Nephron progenitor cell (in vitro differentiated cells): ENCODE results near the gene NMBR.
"Not testable (repeated sequence)": the region's sequence is repeated elsewhere in the genome, so short reads cannot be mapped to it uniquely, and the experiment has no call there.

Experiments used
- DNase-seq: peaks from one replicate; pipeline ENCODE4 v3.0.0; 2021
- H3K27ac Mint-ChIP-seq: 2 replicates; pipeline ENCODE4 v1.8.0; 2021; ENCODE audit warnings: mild to moderate bottlenecking, moderate library complexity, mixed read lengths
- H3K27me3 Mint-ChIP-seq: 2 replicates; pipeline ENCODE4 v1.8.0; 2021; ENCODE audit warnings: mild to moderate bottlenecking, low read depth, mixed read lengths; ENCODE audit not compliant: poor library complexity
- H3K36me3 Mint-ChIP-seq: 2 replicates; pipeline ENCODE4 v1.8.0; 2021; ENCODE audit warnings: low read depth, mixed read lengths
- H3K4me1 Mint-ChIP-seq: 2 replicates; pipeline ENCODE4 v1.8.0; 2021; ENCODE audit warnings: mixed read lengths
- H3K4me3 Mint-ChIP-seq: 2 replicates; pipeline ENCODE4 v1.8.0; 2021; ENCODE audit warnings: mild to moderate bottlenecking, moderate library complexity, mixed read lengths
- H3K9me3 Mint-ChIP-seq: 2 replicates; pipeline ENCODE4 v1.8.0; 2021; ENCODE audit warnings: mild to moderate bottlenecking, moderate library complexity, mixed read lengths
- CTCF ChIP-seq: fragments of 200-600 bp; sonication (generic); IDR thresholded peaks from 2 replicates; pipeline ENCODE4 v1.5.0; 2021; ENCODE audit warnings: antibody characterized with exemption

NMBR gene

DNA sequence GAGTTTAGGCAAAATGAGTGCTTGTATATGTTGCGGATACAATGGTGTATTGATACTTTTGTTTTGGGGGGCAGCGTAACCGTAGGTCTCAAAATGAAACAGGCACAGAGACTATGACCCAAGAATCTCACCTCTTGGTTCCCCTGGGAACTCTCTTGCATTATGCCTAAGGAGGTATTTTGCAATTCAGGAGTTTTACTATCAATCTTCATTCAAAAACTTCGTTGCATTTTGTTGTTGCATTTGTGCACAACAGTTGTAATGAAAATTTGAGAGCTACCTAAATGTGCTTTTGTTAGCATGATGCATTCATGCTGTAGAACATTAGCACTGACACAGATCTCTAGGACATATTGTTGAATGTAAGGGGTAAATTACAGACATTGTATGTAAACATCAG is 18.3 kb upstream of the NMBR start:
- H3K4me3 Mint-ChIP-seq: no peak overlapping the region
- DNase-seq: no peak
- peaks cover 9% of the 10 kb centered on the region for H3K36me3 Mint-ChIP-seq
- H3K27ac Mint-ChIP-seq: no peak overlapping the region
- no peak for TF ChIP-seq CTCF
- no peaks in the 10 kb centered on the region for H3K27me3 Mint-ChIP-seq
- H3K9me3 Mint-ChIP-seq: no peaks in the 10 kb centered on the region
- peaks cover 5% of the 10 kb centered on the region for H3K4me1 Mint-ChIP-seq

DNA sequence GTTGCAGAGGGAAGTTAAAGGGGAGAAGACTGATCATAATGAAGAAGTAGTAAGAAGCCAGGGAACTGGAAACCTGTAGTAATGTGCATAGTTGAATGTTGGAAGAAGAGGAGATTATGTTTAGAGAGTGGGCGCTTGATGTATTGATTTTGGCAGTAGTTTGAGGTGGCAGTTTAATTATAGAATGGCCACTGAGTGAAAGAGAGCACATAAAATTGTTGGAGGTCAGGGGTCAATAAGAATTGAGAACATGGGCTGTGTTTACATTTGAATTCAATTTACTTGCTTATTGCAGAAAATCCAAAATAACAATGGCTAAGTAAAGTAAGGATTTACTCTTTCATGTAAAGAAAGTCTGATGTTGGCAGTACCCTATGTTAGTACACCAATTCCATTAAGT is 15.9 kb upstream of the NMBR start:
- Mint-ChIP-seq H3K27ac (no peak overlapping the region), H3K4me3 (no peak overlapping the region), H3K27me3 (no peaks in the 10 kb centered on the region), H3K4me1 (peaks cover 5% of the 10 kb centered on the region), H3K9me3 (no peaks in the 10 kb centered on the region), H3K36me3 (peaks cover 14% of the 10 kb centered on the region)
- TF ChIP-seq CTCF: no peak
- no peak for DNase-seq

DNA sequence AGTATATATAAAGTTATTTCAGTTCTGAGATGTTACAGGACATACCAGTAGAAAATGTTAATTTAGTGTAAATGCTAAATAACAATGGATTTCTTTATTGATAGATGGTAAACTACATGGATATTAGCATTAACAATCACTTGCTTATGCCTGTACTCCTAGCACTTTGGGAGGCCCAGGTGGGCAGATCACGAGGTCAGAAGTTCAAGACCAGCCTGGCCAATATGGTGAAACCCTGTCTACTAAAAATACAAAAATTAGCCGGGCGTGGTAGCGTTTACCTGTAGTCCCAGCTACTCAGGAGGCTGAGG is 9.8 kb upstream of the NMBR start:
- not testable (repeated sequence) for H3K9me3 Mint-ChIP-seq, H3K27me3 Mint-ChIP-seq, DNase-seq, H3K4me1 Mint-ChIP-seq, H3K4me3 Mint-ChIP-seq, H3K36me3 Mint-ChIP-seq, H3K27ac Mint-ChIP-seq

DNA sequence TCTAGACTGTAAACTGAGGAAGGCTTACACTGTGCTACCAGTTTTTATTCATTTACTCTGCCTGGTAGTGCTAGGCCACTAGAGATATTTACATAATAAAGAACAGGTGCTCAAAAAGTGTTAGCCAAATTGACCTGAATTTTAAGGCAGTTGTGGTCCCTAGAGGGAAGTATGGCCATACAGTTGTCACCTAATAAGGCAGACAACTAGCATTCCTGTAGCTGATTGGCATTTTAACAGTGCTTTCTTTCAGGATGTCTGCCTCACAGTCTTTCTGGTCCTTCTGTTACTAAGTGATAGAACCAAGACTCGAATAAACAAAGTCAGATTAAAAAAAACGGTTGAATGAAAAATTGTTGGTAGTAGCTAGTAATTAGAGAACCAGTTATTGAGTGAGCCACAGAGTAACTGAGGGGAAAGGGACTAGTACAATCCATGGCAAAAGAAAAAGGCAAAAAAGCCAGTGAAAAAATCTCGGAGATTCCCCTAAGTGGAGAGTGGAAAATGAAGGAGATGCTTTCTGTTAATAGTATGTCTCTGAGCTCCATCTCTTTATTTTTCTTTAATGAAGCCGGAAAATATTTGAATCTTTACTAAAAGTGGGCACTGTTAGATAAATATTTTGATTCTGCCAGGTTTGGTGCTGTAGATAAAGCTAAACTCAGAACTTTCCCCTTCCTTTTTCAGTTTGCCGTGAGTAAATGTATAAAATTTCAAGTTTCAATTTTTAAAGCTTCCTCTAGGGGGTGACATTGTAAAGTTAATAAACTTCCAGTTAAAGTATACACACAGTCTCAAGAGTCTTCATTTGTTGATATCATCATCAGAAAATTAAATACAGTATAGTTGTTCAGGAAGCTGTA is 9.2 kb upstream of the NMBR start:
- DNase-seq: no peak
- no peak overlapping the region for H3K4me3 Mint-ChIP-seq

GRCh38 chr6:142155091-142155490 is 8.2 kb upstream of the NMBR start:
- Mint-ChIP-seq H3K27me3 (no peaks in the 10 kb centered on the region), H3K27ac (no peak overlapping the region), H3K36me3 (peaks cover 20% of the 10 kb centered on the region), H3K4me3 (no peak overlapping the region), H3K9me3 (no peaks in the 10 kb centered on the region), H3K4me1 (peaks cover 9% of the 10 kb centered on the region)
- DNase-seq: no peak
- TF ChIP-seq CTCF: no peak

More for the DNA sequence above, 9.2 kb upstream of the NMBR start:
- H3K9me3 Mint-ChIP-seq: no peaks in the 10 kb centered on the region
- peaks cover 10% of the 10 kb centered on the region for H3K36me3 Mint-ChIP-seq
- TF ChIP-seq CTCF: peak; percentile 41
- H3K4me1 Mint-ChIP-seq: peaks cover 6% of the 10 kb centered on the region
- H3K27ac Mint-ChIP-seq: peak overlapping the region; percentile 73
- no peaks in the 10 kb centered on the region for H3K27me3 Mint-ChIP-seq

DNA sequence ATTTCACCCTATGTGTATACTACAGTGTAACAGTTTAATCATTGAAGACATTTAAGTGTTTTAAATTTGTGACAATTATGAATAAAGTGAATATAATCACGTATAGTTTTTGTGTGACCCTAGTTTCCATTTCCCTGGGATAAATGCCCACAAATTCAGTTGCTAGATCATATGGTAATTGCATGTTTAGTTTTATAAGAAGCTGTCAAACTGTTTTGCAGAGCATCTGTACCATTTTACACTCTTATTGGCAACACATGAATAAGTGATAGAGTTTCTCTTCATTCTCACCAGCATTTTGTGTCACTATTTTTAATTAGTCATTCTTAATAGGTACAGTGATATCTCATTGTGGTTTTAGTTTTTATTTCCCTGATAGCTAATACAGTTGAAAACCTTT is 7.4 kb upstream of the NMBR start:
- no peak overlapping the region for H3K4me3 Mint-ChIP-seq
- no peaks in the 10 kb centered on the region for H3K9me3 Mint-ChIP-seq
- H3K27ac Mint-ChIP-seq: no peak overlapping the region
- no peaks in the 10 kb centered on the region for H3K27me3 Mint-ChIP-seq
- peaks cover 23% of the 10 kb centered on the region for H3K36me3 Mint-ChIP-seq
- no peak for TF ChIP-seq CTCF
- no peak for DNase-seq
- H3K4me1 Mint-ChIP-seq: peaks cover 16% of the 10 kb centered on the region
